Neural progenitor cell (in vitro differentiated cells): ENCODE measurements around the gene NF1. TPM values are rescaled to one million over a fixed set of nuclear protein-coding genes. Genes with fewer than 3 reads are reported as not detected.

Experiments
- DNase-seq: peaks from one replicate; pipeline ENCODE4 v3.0.0-alpha.2; 2016; ENCODE audit warnings: low spot score
- H2AFZ ChIP-seq: fragments of 200-600 bp; sonication (generic); replicated peaks from 2 replicates; pipeline ENCODE4 v1.6.1; 2016; ENCODE audit warnings: antibody characterized with exemption
- H3F3A ChIP-seq: fragments of 200-600 bp; sonication (generic); 2 replicates; pipeline ENCODE4 v1.6.1; 2016; ENCODE audit warnings: antibody characterized with exemption, low read depth
- H3K27ac ChIP-seq: fragments of 200-600 bp; sonication (generic); 2 replicates; pipeline ENCODE4 v1.5.1; 2016; ENCODE audit warnings: mild to moderate bottlenecking
- H3K27me3 ChIP-seq: fragments of 200-600 bp; sonication (generic); 2 replicates; pipeline ENCODE4 v1.6.1; 2016; ENCODE audit warnings: mild to moderate bottlenecking, moderate library complexity
- H3K36me3 ChIP-seq: fragments of 200-600 bp; sonication (generic); 2 replicates; pipeline ENCODE4 v1.5.1; 2016
- H3K4me1 ChIP-seq: fragments of 200-600 bp; sonication (generic); 2 replicates; pipeline ENCODE4 v1.6.1; 2016; ENCODE audit warnings: mixed run types
- H3K4me2 ChIP-seq: fragments of 200-600 bp; sonication (generic); 2 replicates; pipeline ENCODE4 v1.6.1; 2016
- H3K4me3 ChIP-seq: fragments of 200-600 bp; sonication (generic); 2 replicates; pipeline ENCODE4 v1.5.1; 2016
- H3K79me2 ChIP-seq: fragments of 200-600 bp; sonication (generic); 2 replicates; pipeline ENCODE4 v1.6.1; 2016; ENCODE audit warnings: low read depth
- H3K9ac ChIP-seq: fragments of 200-600 bp; sonication (generic); 2 replicates; pipeline ENCODE4 v1.6.1; 2016
- H3K9me3 ChIP-seq: fragments of 200-600 bp; sonication (generic); 2 replicates; pipeline ENCODE4 v1.5.1; 2016; ENCODE audit warnings: low read depth
- H4K20me1 ChIP-seq: fragments of 200-600 bp; sonication (generic); 2 replicates; pipeline ENCODE4 v1.6.1; 2016; ENCODE audit warnings: low read depth
- H3K27ac Mint-ChIP-seq: 3 replicates; pipeline ENCODE4 v1.8.0; 2021; ENCODE audit warnings: mixed read lengths
- H3K27me3 Mint-ChIP-seq: 2 replicates; pipeline ENCODE4 v1.8.0; 2022; ENCODE audit warnings: low read depth, mild to moderate bottlenecking, inconsistent platforms, moderate library complexity, mixed read lengths; ENCODE audit not compliant: insufficient read depth
- H3K36me3 Mint-ChIP-seq: 3 replicates; pipeline ENCODE4 v1.8.0; 2021; ENCODE audit warnings: mixed read lengths
- H3K4me1 Mint-ChIP-seq: 3 replicates; pipeline ENCODE4 v1.8.0; 2021; ENCODE audit warnings: mixed read lengths
- H3K4me3 Mint-ChIP-seq: 3 replicates; pipeline ENCODE4 v1.8.0; 2021; ENCODE audit warnings: mild to moderate bottlenecking, moderate library complexity, mixed read lengths
- H3K9me3 Mint-ChIP-seq: 3 replicates; pipeline ENCODE4 v1.8.0; 2020; ENCODE audit warnings: mixed read lengths
- EZH2 ChIP-seq: fragments of 200-600 bp; sonication (generic); IDR thresholded peaks from 2 replicates; pipeline ENCODE4 v1.6.1; 2017; ENCODE audit warnings: antibody characterized with exemption, mild to moderate bottlenecking, moderate library complexity
- EZH2phosphoT487 ChIP-seq: fragments of 200-600 bp; sonication (generic); IDR thresholded peaks from 2 replicates; pipeline ENCODE4 v1.6.1; 2017; ENCODE audit warnings: antibody characterized with exemption
- total RNA-seq: library from RNA; depleted of rRNA; stranded (reverse); fragments of >200 nt; gene quantifications from 2 replicates; pipeline ENCODE4 v1.2.3, GENCODE V29; 2015; ENCODE audit warnings: low replicate concordance
- TF ChIP-seq, protein P1 (sequence below): fragments of 200-600 bp; sonication (generic); IDR thresholded peaks from 2 replicates; pipeline ENCODE4 v1.5.1; 2017; ENCODE audit warnings: antibody characterized with exemption, mild to moderate bottlenecking

The NF1 gene
- total RNA-seq, 1 donor from 2014 or later: 54.8 TPM

DNA sequence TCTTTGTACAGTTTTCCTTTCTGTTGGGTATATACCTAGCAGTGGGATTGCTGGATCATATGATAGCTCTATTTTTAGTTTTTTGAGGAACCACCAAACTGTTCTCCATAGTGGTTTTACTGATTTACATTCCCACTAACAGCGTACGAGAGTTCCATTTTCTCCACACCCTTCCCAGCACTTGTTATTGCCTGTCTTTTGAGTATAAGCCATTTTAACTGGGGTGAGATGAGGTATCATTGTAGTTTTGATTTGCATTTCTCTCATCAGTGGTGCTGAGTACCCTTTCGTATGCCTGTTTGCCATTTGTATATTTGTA, 220.0 kb downstream of the NF1 start:
- H3K79me2 ChIP-seq: no peaks in the 10 kb centered on the region
- DNase-seq: no peak
- Mint-ChIP-seq H3K36me3 (peaks cover 3% of the 10 kb centered on the region), H3K4me1 (no peaks in the 10 kb centered on the region), H3K27ac (no peak overlapping the region), H3K9me3 (no peaks in the 10 kb centered on the region), H3K4me3 (no peak overlapping the region), H3K27me3 (no peaks in the 10 kb centered on the region)
- no peaks in the 10 kb centered on the region for H3K9me3 ChIP-seq
- H3K4me2 ChIP-seq: no peak overlapping the region
- no peaks in the 10 kb centered on the region for H3K27me3 ChIP-seq
- no peak overlapping the region for H2AFZ ChIP-seq
- H3K36me3 ChIP-seq: no peaks in the 10 kb centered on the region
- H4K20me1 ChIP-seq: no peaks in the 10 kb centered on the region
- no peak overlapping the region for H3K9ac ChIP-seq
- H3K27ac ChIP-seq: no peak overlapping the region
- H3K4me1 ChIP-seq: peaks cover 7% of the 10 kb centered on the region
- peaks cover 7% of the 10 kb centered on the region for H3F3A ChIP-seq
- TF ChIP-seq EZH2 (no peak), EZH2phosphoT487 (no peak)
- TF ChIP-seq, protein P1, sequence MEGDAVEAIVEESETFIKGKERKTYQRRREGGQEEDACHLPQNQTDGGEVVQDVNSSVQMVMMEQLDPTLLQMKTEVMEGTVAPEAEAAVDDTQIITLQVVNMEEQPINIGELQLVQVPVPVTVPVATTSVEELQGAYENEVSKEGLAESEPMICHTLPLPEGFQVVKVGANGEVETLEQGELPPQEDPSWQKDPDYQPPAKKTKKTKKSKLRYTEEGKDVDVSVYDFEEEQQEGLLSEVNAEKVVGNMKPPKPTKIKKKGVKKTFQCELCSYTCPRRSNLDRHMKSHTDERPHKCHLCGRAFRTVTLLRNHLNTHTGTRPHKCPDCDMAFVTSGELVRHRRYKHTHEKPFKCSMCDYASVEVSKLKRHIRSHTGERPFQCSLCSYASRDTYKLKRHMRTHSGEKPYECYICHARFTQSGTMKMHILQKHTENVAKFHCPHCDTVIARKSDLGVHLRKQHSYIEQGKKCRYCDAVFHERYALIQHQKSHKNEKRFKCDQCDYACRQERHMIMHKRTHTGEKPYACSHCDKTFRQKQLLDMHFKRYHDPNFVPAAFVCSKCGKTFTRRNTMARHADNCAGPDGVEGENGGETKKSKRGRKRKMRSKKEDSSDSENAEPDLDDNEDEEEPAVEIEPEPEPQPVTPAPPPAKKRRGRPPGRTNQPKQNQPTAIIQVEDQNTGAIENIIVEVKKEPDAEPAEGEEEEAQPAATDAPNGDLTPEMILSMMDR: no peak
- no peak overlapping the region for H3K4me3 ChIP-seq

DNA sequence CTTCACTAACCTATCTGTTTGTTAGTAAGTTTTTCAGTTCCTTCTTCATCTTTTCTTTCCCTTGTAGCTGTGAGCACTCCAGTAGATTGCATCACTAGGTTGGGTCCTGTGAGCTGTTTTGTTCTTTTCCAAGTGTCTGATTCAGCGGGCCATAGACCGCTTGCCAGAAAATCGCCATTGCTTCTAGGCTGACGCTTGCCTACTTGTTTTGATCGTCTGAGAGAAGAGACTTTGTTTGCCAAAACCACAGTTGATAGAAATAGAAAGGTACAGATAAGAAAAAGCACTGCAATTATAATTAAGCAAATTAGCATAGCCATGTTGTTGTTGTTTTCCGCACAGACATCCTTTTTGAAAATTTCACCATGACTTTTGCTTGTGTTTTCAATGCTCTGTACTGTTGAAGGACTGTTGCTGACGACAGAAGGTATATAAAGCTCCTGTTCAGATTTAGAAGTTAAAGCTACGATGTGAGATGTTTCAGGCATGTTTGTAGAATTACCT, 223.6 kb downstream of the NF1 start:
- Mint-ChIP-seq H3K9me3 (no peaks in the 10 kb centered on the region), H3K4me1 (no peaks in the 10 kb centered on the region), H3K27me3 (no peaks in the 10 kb centered on the region), H3K27ac (no peak overlapping the region), H3K36me3 (peaks cover 3% of the 10 kb centered on the region), H3K4me3 (no peak overlapping the region)
- Histone ChIP-seq H3K4me1 (peaks cover 7% of the 10 kb centered on the region), H3K4me3 (no peak overlapping the region), H3K4me2 (no peak overlapping the region), H3K79me2 (no peaks in the 10 kb centered on the region), H2AFZ (no peak overlapping the region), H3F3A (peaks cover 7% of the 10 kb centered on the region), H3K36me3 (no peaks in the 10 kb centered on the region), H4K20me1 (no peaks in the 10 kb centered on the region), H3K9ac (no peak overlapping the region), H3K27me3 (no peaks in the 10 kb centered on the region), H3K27ac (peak overlapping the region; percentile 17), H3K9me3 (no peaks in the 10 kb centered on the region)
- TF ChIP-seq EZH2phosphoT487: no peak
- TF ChIP-seq, protein P1: no peak
- DNase-seq: peak; percentile 18

DNA sequence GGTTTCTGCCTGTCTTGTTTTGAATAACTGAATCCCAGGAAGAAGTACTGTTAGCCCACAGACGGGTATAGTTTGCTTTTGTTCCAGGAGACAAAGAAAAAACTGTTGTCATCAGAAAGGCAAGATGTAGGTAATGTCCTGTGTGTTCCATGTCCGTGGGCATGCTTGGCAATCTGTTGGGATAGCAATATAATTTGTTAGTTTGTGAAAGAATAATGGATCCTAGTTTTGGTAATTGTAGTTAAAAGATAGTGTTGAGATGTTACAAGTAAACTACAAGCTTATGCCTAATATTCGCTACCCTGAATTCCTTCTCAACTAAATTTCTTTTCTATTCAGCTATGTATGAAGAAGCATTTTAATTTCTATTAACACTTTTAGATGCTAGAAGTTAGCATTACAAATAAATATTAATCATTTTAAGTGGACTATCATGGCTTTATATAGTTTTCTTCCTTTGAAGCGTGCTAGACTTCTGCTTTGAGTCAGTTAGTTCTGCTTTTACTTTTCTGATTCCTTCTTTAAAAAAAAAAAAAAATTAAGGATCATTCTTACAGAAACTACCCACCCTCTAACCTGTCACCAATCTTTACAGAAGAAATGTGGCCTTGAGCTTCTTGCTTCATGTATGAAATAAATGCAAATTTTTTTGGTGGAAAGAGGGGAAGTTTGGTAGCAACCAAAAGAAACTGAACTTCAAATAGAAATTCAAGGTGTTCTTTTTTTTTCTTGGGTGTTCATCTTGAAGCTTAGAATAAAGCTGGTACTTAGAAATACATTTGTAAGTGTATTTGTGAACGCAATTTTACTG, 224.3 kb downstream of the NF1 start:
- H3K27ac ChIP-seq: no peak overlapping the region
- DNase-seq: no peak
- H3K79me2 ChIP-seq: no peaks in the 10 kb centered on the region
- no peaks in the 10 kb centered on the region for H4K20me1 ChIP-seq
- H3K36me3 Mint-ChIP-seq: peaks cover 3% of the 10 kb centered on the region
- no peak overlapping the region for H3K4me3 Mint-ChIP-seq
- H3K4me3 ChIP-seq: no peak overlapping the region
- TF ChIP-seq EZH2 (no peak), EZH2phosphoT487 (no peak)
- TF ChIP-seq, protein P1: no peak
- peaks cover 7% of the 10 kb centered on the region for H3F3A ChIP-seq
- H3K27ac Mint-ChIP-seq: no peak overlapping the region
- H3K4me1 ChIP-seq: peaks cover 7% of the 10 kb centered on the region
- no peaks in the 10 kb centered on the region for H3K36me3 ChIP-seq
- H3K9me3 ChIP-seq: no peaks in the 10 kb centered on the region
- no peak overlapping the region for H3K4me2 ChIP-seq
- no peaks in the 10 kb centered on the region for H3K9me3 Mint-ChIP-seq
- no peaks in the 10 kb centered on the region for H3K27me3 Mint-ChIP-seq
- no peak overlapping the region for H3K9ac ChIP-seq
- H3K27me3 ChIP-seq: no peaks in the 10 kb centered on the region
- H2AFZ ChIP-seq: no peak overlapping the region
- H3K4me1 Mint-ChIP-seq: no peaks in the 10 kb centered on the region
